B cell (primary cell): Measurements from ENCODE around the gene GGACT. TPM values are rescaled to one million over a fixed set of nuclear protein-coding genes. Genes with fewer than 3 reads are reported as not detected.

Source experiments
- ATAC-seq: fragments of 200-7000 bp; cut with Tn5 transposase; one replicate; pipeline ENCODE4 v1.10.0; 2021; ENCODE audit warnings: low read depth, mild to moderate bottlenecking, moderate number of reproducible peaks, moderate library complexity
- CTCF ChIA-PET: fragments of 350-600 bp; sonication (Branson Sonifier 250); formaldehyde crosslinking; loops from one replicate; lab custom pipeline; 2021; ENCODE audit warnings: antibody characterized with exemption, inconsistent platforms; lab: Charles Lee
- POLR2A ChIA-PET: fragments of 350-600 bp; sonication (Branson Sonifier 250); formaldehyde crosslinking; loops from one replicate; lab custom pipeline; 2021; ENCODE audit warnings: antibody characterized with exemption; lab: Charles Lee
- DNase-seq: peaks from one replicate; pipeline ENCODE4 v3.0.0; 2013
- H2AFZ ChIP-seq: 2 replicates; pipeline ENCODE4 v1.6.1; 2012; ENCODE audit warnings: mild to moderate bottlenecking, low read depth, low read length; ENCODE audit not compliant: insufficient read depth, poor library complexity, severe bottlenecking
- H3K27ac ChIP-seq, 2 donors: 1 replicate in 1 of 2; 2 replicates in 1 of 2; pipeline ENCODE4 v1.5.1; 2012 to 2013; ENCODE audit warnings: low read length in 2 of 2, mild to moderate bottlenecking in 2 of 2, moderate library complexity in 1 of 2
- H3K27me3 ChIP-seq, 4 experiments: fragments of 200-600 bp in 1 of 4; sonication (generic) in 1 of 4; replicated peaks in 1 of 4; 1 replicate in 2 of 4; 2 replicates in 2 of 4; pipeline versions ENCODE4 v1.6.1 to v1.7.0; 2013 to 2016; ENCODE audit warnings: low read length in 3 of 4, mild to moderate bottlenecking in 2 of 4, mixed read lengths in 1 of 4, moderate library complexity in 1 of 4; ENCODE audit not compliant: insufficient read depth in 4 of 4, control insufficient read depth in 3 of 4; ENCODE audit errors: control extremely low read depth in 1 of 4
- H3K36me3 ChIP-seq, 2 experiments: replicated peaks in 1 of 2; 1 replicate in 1 of 2; 2 replicates in 1 of 2; pipeline versions ENCODE4 v1.6.1 to v1.7.1; 2013; ENCODE audit warnings: low read length in 1 of 2; ENCODE audit not compliant: insufficient read depth in 2 of 2, control insufficient read depth in 1 of 2; ENCODE audit errors: control extremely low read depth in 1 of 2, extremely low read depth in 1 of 2
- H3K4me1 ChIP-seq, 2 donors: fragments of 200-600 bp in 1 of 2; sonication (generic) in 1 of 2; 1 replicate in 1 of 2; 2 replicates in 1 of 2; pipeline versions ENCODE4 v1.5.1 to v1.6.1; 2013 to 2017; ENCODE audit warnings: low read length in 2 of 2; ENCODE audit not compliant: control insufficient read depth in 2 of 2, insufficient read depth in 2 of 2
- H3K4me2 ChIP-seq: replicated peaks from 2 replicates; pipeline ENCODE3; 2012; ENCODE audit warnings: mild to moderate bottlenecking, low read depth, low read length; ENCODE audit not compliant: poor library complexity, severe bottlenecking
- H3K4me3 ChIP-seq, 5 experiments: fragments of 200-600 bp in 1 of 5; sonication (generic) in 1 of 5; 1 replicate in 3 of 5; 2 replicates in 2 of 5; pipeline versions ENCODE4 v1.5.1 to v1.7.0; 2011 to 2016; ENCODE audit warnings: low read length in 4 of 5, mild to moderate bottlenecking in 4 of 5, low read depth in 2 of 5, control low read depth in 1 of 5, moderate library complexity in 1 of 5; ENCODE audit not compliant: insufficient read depth in 1 of 5; ENCODE audit errors: control extremely low read depth in 1 of 5, extremely low read depth in 1 of 5
- H3K79me2 ChIP-seq: fragments of 200-600 bp; sonication (generic); one replicate; pipeline ENCODE4 v1.6.0; 2016; ENCODE audit warnings: low read length; ENCODE audit not compliant: control insufficient read depth, insufficient read depth
- H3K9ac ChIP-seq: fragments of 200-600 bp; sonication (generic); 2 replicates; pipeline ENCODE4 v1.6.1; 2017; ENCODE audit warnings: mild to moderate bottlenecking, low read length, moderate library complexity
- H3K9me3 ChIP-seq, 3 donors: one replicate each; pipeline versions ENCODE4 v1.6.1 to v1.7.1; 2013; ENCODE audit warnings: low read length in 2 of 3; ENCODE audit not compliant: control insufficient read depth in 2 of 3, insufficient read depth in 1 of 3; ENCODE audit errors: control extremely low read depth in 1 of 3
- H4K20me1 ChIP-seq: 2 replicates; pipeline ENCODE4 v1.6.0; 2012; ENCODE audit warnings: mild to moderate bottlenecking, low read length; ENCODE audit not compliant: insufficient read depth, control insufficient read depth, poor library complexity, severe bottlenecking
- H3K27ac Mint-ChIP-seq: one replicate; pipeline ENCODE4 v1.8.0; 2021; ENCODE audit warnings: mixed read lengths
- H3K27me3 Mint-ChIP-seq: one replicate; pipeline ENCODE4 v1.8.0; 2021; ENCODE audit warnings: mixed read lengths
- H3K4me1 Mint-ChIP-seq: one replicate; pipeline ENCODE4 v1.8.0; 2021; ENCODE audit warnings: mixed read lengths
- H3K4me3 Mint-ChIP-seq: one replicate; pipeline ENCODE4 v1.8.0; 2021; ENCODE audit warnings: mixed read lengths
- H3K9me3 Mint-ChIP-seq: one replicate; pipeline ENCODE4 v1.8.0; 2022; ENCODE audit warnings: mixed read lengths; ENCODE audit not compliant: insufficient read depth
- EZH2 ChIP-seq: IDR thresholded peaks from 2 replicates; pipeline ENCODE4 v1.6.1; 2012; ENCODE audit warnings: borderline replicate concordance, low read depth, mild to moderate bottlenecking, moderate library complexity, low read length; ENCODE audit not compliant: insufficient read depth, poor library complexity, severe bottlenecking
- WGBS: methylation state at CpG from one replicate; pipeline ENCODE4 v1.1.5; 2013; ENCODE audit warnings: missing lambda C conversion rate; ENCODE audit not compliant: insufficient coverage; 5-methylcytosine and 5-hydroxymethylcytosine counted together
- intact Hi-C: fragments of 100-400 bp; cut with micrococcal nuclease; formaldehyde crosslinking; loops from one replicate; pipeline ENCODE4 v1.10.0; 2022
- polyA plus RNA-seq: library from polyadenylated mRNA; depleted of rRNA; stranded (reverse); fragments of >200 nt; gene quantifications from 2 replicates; pipeline ENCODE4 v1.2.3, GENCODE V29; 2012
- total RNA-seq, 2 donors: library from RNA; stranded (reverse); fragments of 120-200 nt in 1 of 2; gene quantifications; 1 replicate in 1 of 2; 2 replicates in 1 of 2; pipeline versions ENCODE4 v1.2.3 to v1.2.4, GENCODE V29; 2013 to 2022
- TF ChIP-seq, protein P1 (sequence below): fragments of 200-600 bp; IDR thresholded peaks from one replicate; pipeline ENCODE4 v1.8.0; 2022; ENCODE audit warnings: antibody characterized with exemption, mild to moderate bottlenecking

Gene GGACT
- total and polyA plus RNA-seq, 2 donors (not counting 1 experiment from before 2014, with no cell fraction given): 3.2 to 3.5 TPM

DNA sequence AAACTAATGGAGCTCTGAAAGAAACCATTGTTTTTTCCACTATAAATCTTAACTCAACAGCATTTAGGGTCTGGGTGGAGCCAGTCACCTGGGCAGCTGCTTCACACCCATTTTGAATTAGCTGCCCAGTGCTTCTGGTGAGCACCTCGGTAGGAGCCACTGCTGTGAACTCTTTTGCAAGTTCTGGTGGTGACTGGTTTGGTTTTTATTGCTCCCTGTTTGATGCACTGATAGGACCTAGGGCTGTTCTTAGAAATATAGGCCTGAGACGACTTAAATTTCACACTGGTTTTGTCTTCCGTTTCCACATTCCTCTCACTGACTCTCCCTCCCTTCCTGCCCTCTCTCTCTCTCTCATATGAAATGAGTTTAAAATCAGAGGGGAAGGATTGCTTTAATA is 103.9 kb downstream of the GGACT start:
- H3K9me3 Mint-ChIP-seq: no peaks in the 10 kb centered on the region
- H2AFZ ChIP-seq: no peak overlapping the region
- H3K4me3 ChIP-seq: no peak overlapping the region
- no peaks in the 10 kb centered on the region for H3K36me3 ChIP-seq
- ATAC-seq: no peak
- H3K4me2 ChIP-seq: no peak overlapping the region
- no peak overlapping the region for H3K4me3 Mint-ChIP-seq
- no peaks in the 10 kb centered on the region for H3K9me3 ChIP-seq
- no peaks in the 10 kb centered on the region for H3K27me3 ChIP-seq
- no peaks in the 10 kb centered on the region for H3K27me3 Mint-ChIP-seq
- H3K4me1 Mint-ChIP-seq: peaks cover 15% of the 10 kb centered on the region
- DNase-seq: no peak
- no peaks in the 10 kb centered on the region for H4K20me1 ChIP-seq
- WGBS: no CpG with 5 or more reads among the region's 3 CpGs
- H3K79me2 ChIP-seq: no peaks in the 10 kb centered on the region
- ChIA-PET POLR2A (no interaction called here), CTCF (interaction anchor here (1.1 kb wide), 1 partner anchor 30 kb away, joined by 3 read pairs; no protein-coding TSS in a partner anchor)
- intact Hi-C loops: no loop called here
- no peak overlapping the region for H3K9ac ChIP-seq
- no peak overlapping the region for H3K27ac ChIP-seq
- peaks cover 0 to 5% of the 10 kb centered on the region in 2 donors for H3K4me1 ChIP-seq
- no peak overlapping the region for H3K27ac Mint-ChIP-seq
- TF ChIP-seq, protein P1, sequence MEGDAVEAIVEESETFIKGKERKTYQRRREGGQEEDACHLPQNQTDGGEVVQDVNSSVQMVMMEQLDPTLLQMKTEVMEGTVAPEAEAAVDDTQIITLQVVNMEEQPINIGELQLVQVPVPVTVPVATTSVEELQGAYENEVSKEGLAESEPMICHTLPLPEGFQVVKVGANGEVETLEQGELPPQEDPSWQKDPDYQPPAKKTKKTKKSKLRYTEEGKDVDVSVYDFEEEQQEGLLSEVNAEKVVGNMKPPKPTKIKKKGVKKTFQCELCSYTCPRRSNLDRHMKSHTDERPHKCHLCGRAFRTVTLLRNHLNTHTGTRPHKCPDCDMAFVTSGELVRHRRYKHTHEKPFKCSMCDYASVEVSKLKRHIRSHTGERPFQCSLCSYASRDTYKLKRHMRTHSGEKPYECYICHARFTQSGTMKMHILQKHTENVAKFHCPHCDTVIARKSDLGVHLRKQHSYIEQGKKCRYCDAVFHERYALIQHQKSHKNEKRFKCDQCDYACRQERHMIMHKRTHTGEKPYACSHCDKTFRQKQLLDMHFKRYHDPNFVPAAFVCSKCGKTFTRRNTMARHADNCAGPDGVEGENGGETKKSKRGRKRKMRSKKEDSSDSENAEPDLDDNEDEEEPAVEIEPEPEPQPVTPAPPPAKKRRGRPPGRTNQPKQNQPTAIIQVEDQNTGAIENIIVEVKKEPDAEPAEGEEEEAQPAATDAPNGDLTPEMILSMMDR: no peak
- no peak for TF ChIP-seq EZH2

- ChIA-PET CTCF (interaction anchor here (0.6 to 1.1 kb wide), 2 partner anchors 31 to 773 kb away, joined by 3 read pairs; no protein-coding TSS in a partner anchor), POLR2A (no interaction called here)
- Mint-ChIP-seq H3K27me3 (no peaks in the 10 kb centered on the region), H3K9me3 (no peaks in the 10 kb centered on the region), H3K4me3 (peak overlapping the region; percentile 26), H3K4me1 (peaks cover 15% of the 10 kb centered on the region), H3K27ac (no peak overlapping the region)
- H3K4me3 ChIP-seq: no peak overlapping the region
- intact Hi-C loops: no loop called here
- H3K4me1 ChIP-seq: peaks cover 0 to 5% of the 10 kb centered on the region in 2 donors
- H3K27me3 ChIP-seq: no peaks in the 10 kb centered on the region
- peak overlapping the region; percentile 24 for H3K4me2 ChIP-seq
- TF ChIP-seq, protein P1: no peak
- TF ChIP-seq EZH2: no peak
- H3K79me2 ChIP-seq: no peaks in the 10 kb centered on the region
- WGBS: 51% methylated on average over 4 of the region's 8 CpGs
- H3K27ac ChIP-seq: no peak overlapping the region
- H3K9me3 ChIP-seq: no peaks in the 10 kb centered on the region
- no peak for ATAC-seq
- no peaks in the 10 kb centered on the region for H3K36me3 ChIP-seq
- no peak overlapping the region for H3K9ac ChIP-seq
- no peak for DNase-seq
- no peak overlapping the region for H2AFZ ChIP-seq
- H4K20me1 ChIP-seq: no peaks in the 10 kb centered on the region
Observed at GRCh38 chr13:100483841-100484381, 104.7 kb downstream of the GGACT start.
